GM23338 (cell line): ENCODE measurements around the gene ABCC6. TPM values are rescaled to one million over a fixed set of nuclear protein-coding genes. Genes with fewer than 3 reads are reported as not detected.

Experiments
- ATAC-seq: fragments of 200-7000 bp; cut with Tn5 transposase; 3 replicates; pipeline ENCODE4 v1.9.1; 2020
- DNase-seq: peaks from one replicate; pipeline ENCODE4 v3.0.0-alpha.2; 2015; ENCODE audit warnings: low spot score
- H2AFZ ChIP-seq: fragments of 200-600 bp; sonication (generic); 2 replicates; pipeline ENCODE4 v1.8.0; 2016; ENCODE audit warnings: antibody characterized with exemption, mild to moderate bottlenecking, moderate library complexity
- H3F3A ChIP-seq: fragments of 200-600 bp; sonication (generic); replicated peaks from 2 replicates; pipeline ENCODE4 v1.8.0; 2017; ENCODE audit warnings: antibody characterized with exemption, mixed run types, low read depth
- H3K27ac ChIP-seq: fragments of 200-600 bp; sonication (generic); 2 replicates; pipeline ENCODE4 v1.6.1; 2016; ENCODE audit warnings: low read depth
- H3K27me3 ChIP-seq: fragments of 200-600 bp; sonication (generic); 2 replicates; pipeline ENCODE4 v1.8.0; 2016; ENCODE audit warnings: mild to moderate bottlenecking, mixed run types, moderate library complexity; ENCODE audit not compliant: insufficient read depth
- H3K36me3 ChIP-seq: fragments of 200-600 bp; sonication (generic); 2 replicates; pipeline ENCODE4 v1.8.0; 2016; ENCODE audit warnings: mild to moderate bottlenecking; ENCODE audit not compliant: insufficient read depth
- H3K4me1 ChIP-seq: fragments of 200-600 bp; sonication (generic); 2 replicates; pipeline ENCODE4 v1.8.0; 2016; ENCODE audit warnings: mild to moderate bottlenecking, moderate library complexity; ENCODE audit not compliant: insufficient read depth
- H3K4me2 ChIP-seq: fragments of 200-600 bp; sonication (generic); 2 replicates; pipeline ENCODE4 v1.7.1; 2017; ENCODE audit warnings: mixed run types
- H3K4me3 ChIP-seq: fragments of 200-600 bp; sonication (generic); 2 replicates; pipeline ENCODE4 v1.6.1; 2016; ENCODE audit warnings: mixed run types
- H3K79me2 ChIP-seq: fragments of 200-600 bp; sonication (generic); replicated peaks from 2 replicates; pipeline ENCODE4 v1.8.0; 2017; ENCODE audit warnings: mild to moderate bottlenecking; ENCODE audit not compliant: insufficient read depth
- H3K9me2 ChIP-seq: fragments of 200-600 bp; sonication (generic); 2 replicates; pipeline ENCODE4 v1.8.0; 2017; ENCODE audit not compliant: insufficient read depth
- H4K20me1 ChIP-seq: fragments of 200-600 bp; sonication (generic); replicated peaks from 2 replicates; pipeline ENCODE4 v1.8.0; 2017; ENCODE audit warnings: mild to moderate bottlenecking; ENCODE audit not compliant: insufficient read depth
- H3K27ac Mint-ChIP-seq: 2 replicates; pipeline ENCODE4 v1.8.0; 2020; ENCODE audit warnings: inconsistent platforms, mild to moderate bottlenecking, moderate library complexity, mixed read lengths
- H3K27me3 Mint-ChIP-seq: 3 replicates; pipeline ENCODE4 v1.8.0; 2022; ENCODE audit warnings: low read depth, mild to moderate bottlenecking, moderate library complexity, mixed read lengths, inconsistent platforms; ENCODE audit not compliant: insufficient read depth, poor library complexity
- H3K36me3 Mint-ChIP-seq: 3 replicates; pipeline ENCODE4 v1.8.0; 2021; ENCODE audit warnings: low read depth, mild to moderate bottlenecking, inconsistent platforms, moderate library complexity, mixed read lengths
- H3K4me1 Mint-ChIP-seq: 3 replicates; pipeline ENCODE4 v1.8.0; 2020; ENCODE audit warnings: mild to moderate bottlenecking, inconsistent platforms, mixed read lengths
- H3K4me3 Mint-ChIP-seq: 3 replicates; pipeline ENCODE4 v1.8.0; 2021; ENCODE audit warnings: moderate library complexity, mild to moderate bottlenecking, inconsistent platforms, mixed read lengths
- H3K9me3 Mint-ChIP-seq: 3 replicates; pipeline ENCODE4 v1.8.0; 2020; ENCODE audit warnings: moderate library complexity, mild to moderate bottlenecking, inconsistent platforms, mixed read lengths
- EZH2phosphoT487 ChIP-seq: fragments of 200-600 bp; sonication (generic); IDR thresholded peaks from one replicate; pipeline ENCODE4 v1.8.1; 2018; ENCODE audit warnings: antibody characterized with exemption; ENCODE audit not compliant: unreplicated experiment
- JUNB ChIP-seq: IDR thresholded peaks from one replicate; pipeline ENCODE4 v1.6.1; 2016; ENCODE audit warnings: antibody characterized with exemption; ENCODE audit not compliant: unreplicated experiment
- POLR2AphosphoS5 ChIP-seq: IDR thresholded peaks from 2 replicates; pipeline ENCODE4 v1.6.1; 2016; ENCODE audit warnings: antibody characterized with exemption, low read depth
- STAT1 ChIP-seq: IDR thresholded peaks from one replicate; pipeline ENCODE4 v1.6.1; 2016; ENCODE audit warnings: antibody characterized with exemption; ENCODE audit not compliant: unreplicated experiment
- ZNF331 ChIP-seq: fragments of 250-450 bp; sonication (Bioruptor Pico); IDR thresholded peaks from 2 replicates; pipeline ENCODE4 v1.5.0; 2020; ENCODE audit warnings: low read depth, mild to moderate bottlenecking, moderate library complexity
- polyA plus RNA-seq: library from polyadenylated mRNA; unstranded; fragments of >200 nt; fragmentation: Nextera tagmentation; extraction: Ambion mirVana; gene quantifications from 2 replicates; pipeline ENCODE4 v1.2.1, GENCODE V29; 2016
- total RNA-seq: library from RNA; depleted of rRNA; stranded (reverse); fragments of >200 nt; shearing (Covaris generic); gene quantifications from 2 replicates; pipeline ENCODE4 v1.2.3, GENCODE V29; 2014
- TF ChIP-seq, protein P1 (sequence below): fragments of 250-450 bp; sonication (Bioruptor Pico); IDR thresholded peaks from 2 replicates; pipeline ENCODE4 v1.5.0; 2020; ENCODE audit warnings: mild to moderate bottlenecking, moderate library complexity

ABCC6 gene
- total and polyA plus RNA-seq, 2 experiments from 2014 or later, result 0.73 to 2.8 TPM

DNA sequence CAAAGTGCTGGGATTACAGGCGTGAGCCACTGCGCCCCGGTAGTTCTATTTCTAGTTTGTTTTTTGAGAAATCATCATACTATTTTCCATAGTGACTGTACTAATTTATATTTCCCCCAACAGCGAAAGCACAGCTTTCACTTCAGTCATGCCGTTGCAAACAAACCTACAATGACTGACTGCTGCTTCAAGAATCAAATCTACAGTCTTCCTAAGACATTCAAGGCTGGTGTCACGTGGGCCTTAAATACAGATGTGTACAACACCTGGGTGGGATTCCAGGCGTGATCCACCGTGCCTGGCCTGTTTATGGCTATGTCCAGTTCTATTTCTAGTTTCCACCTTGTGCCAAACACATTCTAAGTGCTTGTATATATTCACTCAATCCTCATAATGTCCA, 72.0 kb downstream of the ABCC6 start (continued):
- TF ChIP-seq, protein P1, sequence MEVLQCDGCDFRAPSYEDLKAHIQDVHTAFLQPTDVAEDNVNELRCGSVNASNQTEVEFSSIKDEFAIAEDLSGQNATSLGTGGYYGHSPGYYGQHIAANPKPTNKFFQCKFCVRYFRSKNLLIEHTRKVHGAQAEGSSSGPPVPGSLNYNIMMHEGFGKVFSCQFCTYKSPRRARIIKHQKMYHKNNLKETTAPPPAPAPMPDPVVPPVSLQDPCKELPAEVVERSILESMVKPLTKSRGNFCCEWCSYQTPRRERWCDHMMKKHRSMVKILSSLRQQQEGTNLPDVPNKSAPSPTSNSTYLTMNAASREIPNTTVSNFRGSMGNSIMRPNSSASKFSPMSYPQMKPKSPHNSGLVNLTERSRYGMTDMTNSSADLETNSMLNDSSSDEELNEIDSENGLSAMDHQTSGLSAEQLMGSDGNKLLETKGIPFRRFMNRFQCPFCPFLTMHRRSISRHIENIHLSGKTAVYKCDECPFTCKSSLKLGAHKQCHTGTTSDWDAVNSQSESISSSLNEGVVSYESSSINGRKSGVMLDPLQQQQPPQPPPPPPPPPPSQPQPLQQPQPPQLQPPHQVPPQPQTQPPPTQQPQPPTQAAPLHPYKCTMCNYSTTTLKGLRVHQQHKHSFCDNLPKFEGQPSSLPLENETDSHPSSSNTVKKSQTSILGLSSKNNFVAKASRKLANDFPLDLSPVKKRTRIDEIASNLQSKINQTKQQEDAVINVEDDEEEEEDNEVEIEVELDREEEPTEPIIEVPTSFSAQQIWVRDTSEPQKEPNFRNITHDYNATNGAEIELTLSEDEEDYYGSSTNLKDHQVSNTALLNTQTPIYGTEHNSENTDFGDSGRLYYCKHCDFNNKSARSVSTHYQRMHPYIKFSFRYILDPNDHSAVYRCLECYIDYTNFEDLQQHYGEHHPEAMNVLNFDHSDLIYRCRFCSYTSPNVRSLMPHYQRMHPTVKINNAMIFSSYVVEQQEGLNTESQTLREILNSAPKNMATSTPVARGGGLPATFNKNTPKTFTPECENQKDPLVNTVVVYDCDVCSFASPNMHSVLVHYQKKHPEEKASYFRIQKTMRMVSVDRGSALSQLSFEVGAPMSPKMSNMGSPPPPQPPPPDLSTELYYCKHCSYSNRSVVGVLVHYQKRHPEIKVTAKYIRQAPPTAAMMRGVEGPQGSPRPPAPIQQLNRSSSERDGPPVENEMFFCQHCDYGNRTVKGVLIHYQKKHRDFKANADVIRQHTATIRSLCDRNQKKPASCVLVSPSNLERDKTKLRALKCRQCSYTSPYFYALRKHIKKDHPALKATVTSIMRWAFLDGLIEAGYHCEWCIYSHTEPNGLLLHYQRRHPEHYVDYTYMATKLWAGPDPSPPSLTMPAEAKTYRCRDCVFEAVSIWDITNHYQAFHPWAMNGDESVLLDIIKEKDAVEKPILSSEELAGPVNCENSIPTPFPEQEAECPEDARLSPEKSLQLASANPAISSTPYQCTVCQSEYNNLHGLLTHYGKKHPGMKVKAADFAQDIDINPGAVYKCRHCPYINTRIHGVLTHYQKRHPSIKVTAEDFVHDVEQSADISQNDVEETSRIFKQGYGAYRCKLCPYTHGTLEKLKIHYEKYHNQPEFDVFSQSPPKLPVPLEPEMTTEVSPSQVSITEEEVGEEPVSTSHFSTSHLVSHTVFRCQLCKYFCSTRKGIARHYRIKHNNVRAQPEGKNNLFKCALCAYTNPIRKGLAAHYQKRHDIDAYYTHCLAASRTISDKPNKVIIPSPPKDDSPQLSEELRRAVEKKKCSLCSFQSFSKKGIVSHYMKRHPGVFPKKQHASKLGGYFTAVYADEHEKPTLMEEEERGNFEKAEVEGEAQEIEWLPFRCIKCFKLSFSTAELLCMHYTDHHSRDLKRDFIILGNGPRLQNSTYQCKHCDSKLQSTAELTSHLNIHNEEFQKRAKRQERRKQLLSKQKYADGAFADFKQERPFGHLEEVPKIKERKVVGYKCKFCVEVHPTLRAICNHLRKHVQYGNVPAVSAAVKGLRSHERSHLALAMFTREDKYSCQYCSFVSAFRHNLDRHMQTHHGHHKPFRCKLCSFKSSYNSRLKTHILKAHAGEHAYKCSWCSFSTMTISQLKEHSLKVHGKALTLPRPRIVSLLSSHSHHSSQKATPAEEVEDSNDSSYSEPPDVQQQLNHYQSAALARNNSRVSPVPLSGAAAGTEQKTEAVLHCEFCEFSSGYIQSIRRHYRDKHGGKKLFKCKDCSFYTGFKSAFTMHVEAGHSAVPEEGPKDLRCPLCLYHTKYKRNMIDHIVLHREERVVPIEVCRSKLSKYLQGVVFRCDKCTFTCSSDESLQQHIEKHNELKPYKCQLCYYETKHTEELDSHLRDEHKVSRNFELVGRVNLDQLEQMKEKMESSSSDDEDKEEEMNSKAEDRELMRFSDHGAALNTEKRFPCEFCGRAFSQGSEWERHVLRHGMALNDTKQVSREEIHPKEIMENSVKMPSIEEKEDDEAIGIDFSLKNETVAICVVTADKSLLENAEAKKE, result no peak
- TF ChIP-seq JUNB (no peak), STAT1 (no peak)

DNA sequence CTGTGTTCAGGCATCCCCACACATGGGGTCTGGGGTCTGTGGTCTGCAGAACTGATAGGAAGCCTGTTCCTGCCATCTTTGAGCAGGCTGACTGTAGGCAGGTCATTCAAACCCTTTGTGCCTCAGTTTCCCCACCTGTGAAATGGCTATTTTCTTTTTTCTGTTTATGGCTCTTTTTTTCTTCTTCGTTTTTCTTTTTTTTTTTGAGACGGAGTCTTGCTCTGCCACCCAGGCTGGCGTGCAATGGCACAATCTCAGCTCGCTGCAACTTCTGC, 72.5 kb downstream of the ABCC6 start:
- Mint-ChIP-seq H3K4me3 (no peak overlapping the region), H3K9me3 (no peaks in the 10 kb centered on the region; the same call in 2 of the 3 replicates), H3K4me1 (peaks cover 3% of the 10 kb centered on the region), H3K27ac (no peak overlapping the region), H3K36me3 (no peaks in the 10 kb centered on the region), H3K27me3 (peaks cover 17% of the 10 kb centered on the region)
- no peak overlapping the region for H3K4me3 ChIP-seq
- no peak overlapping the region for H2AFZ ChIP-seq
- DNase-seq (no peak), ATAC-seq (no peak)
- no peak overlapping the region for H3K4me2 ChIP-seq
- peaks cover 3% of the 10 kb centered on the region; the same call in 1 of the 2 replicates for H3K4me1 ChIP-seq
- 0 out of 2 replicates have a peak, but pooled peaks cover 3% of the 10 kb centered on the region for H4K20me1 ChIP-seq
- H3K27ac ChIP-seq, result no peak overlapping the region
- TF ChIP-seq, protein P1, result no peak
- TF ChIP-seq ZNF331 (CRISPR knock-in tag) (no peak), POLR2AphosphoS5 (no peak), JUNB (no peak), EZH2phosphoT487 (no peak)
- H3K79me2 ChIP-seq, result no peaks in the 10 kb centered on the region
- no peaks in the 10 kb centered on the region for H3K27me3 ChIP-seq
- H3K36me3 ChIP-seq, result no peaks in the 10 kb centered on the region
- 0 out of 2 replicates have a peak, but pooled peaks cover 2% of the 10 kb centered on the region for H3K9me2 ChIP-seq
- H3F3A ChIP-seq, result no peaks in the 10 kb centered on the region
